Islet precursor cell (in vitro differentiated cells): Measurements from ENCODE around the gene FOXO3.
"Not testable (repeated sequence)": the region's sequence is repeated elsewhere in the genome, so short reads cannot be mapped to it uniquely, and the experiment has no call there.

Experiments used
- DNase-seq: peaks from one replicate; pipeline ENCODE4 v3.0.0-alpha.2; 2018

The FOXO3 gene

DNA sequence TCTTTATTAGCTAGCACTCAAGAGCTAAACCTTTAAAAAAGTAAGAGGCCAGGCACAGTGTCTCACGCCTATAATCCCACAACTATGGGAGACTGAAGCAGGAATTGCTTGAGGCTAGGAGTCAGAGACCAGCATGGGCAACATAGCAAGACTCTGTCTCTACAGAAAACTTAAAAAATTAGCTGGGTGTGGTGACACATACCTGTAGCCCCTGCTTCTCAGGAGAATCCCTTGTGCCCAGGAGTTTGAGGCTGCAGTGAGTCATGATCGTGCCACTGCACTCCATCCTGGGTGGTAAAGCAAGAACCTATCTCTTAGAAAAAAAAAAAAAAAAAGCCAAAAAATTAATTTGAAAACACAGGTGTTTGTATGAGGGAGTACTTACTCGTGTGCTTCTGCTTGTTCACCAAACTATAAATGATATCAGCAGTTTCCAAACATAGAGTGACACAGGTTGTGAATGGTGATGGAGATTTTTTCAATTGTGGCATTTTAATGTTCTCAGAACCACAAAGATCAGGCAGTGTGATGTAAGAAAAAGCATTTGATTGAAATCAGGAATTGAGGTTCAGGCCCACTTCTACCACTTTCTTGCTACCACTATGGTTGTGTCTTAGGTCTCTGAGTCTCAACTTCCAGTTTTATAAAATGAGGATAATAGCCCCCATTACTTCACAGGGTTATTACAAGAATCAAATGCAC is 104.9 kb downstream of the FOXO3 start:
- no peak for DNase-seq

- DNase-seq: no peak
Observed at GRCh38 chr6:108666656-108667260, 106.0 kb downstream of the FOXO3 start.

- peak; percentile 64 for DNase-seq
Observed at GRCh38 chr6:108667993-108668392, 107.3 kb downstream of the FOXO3 start.

DNA sequence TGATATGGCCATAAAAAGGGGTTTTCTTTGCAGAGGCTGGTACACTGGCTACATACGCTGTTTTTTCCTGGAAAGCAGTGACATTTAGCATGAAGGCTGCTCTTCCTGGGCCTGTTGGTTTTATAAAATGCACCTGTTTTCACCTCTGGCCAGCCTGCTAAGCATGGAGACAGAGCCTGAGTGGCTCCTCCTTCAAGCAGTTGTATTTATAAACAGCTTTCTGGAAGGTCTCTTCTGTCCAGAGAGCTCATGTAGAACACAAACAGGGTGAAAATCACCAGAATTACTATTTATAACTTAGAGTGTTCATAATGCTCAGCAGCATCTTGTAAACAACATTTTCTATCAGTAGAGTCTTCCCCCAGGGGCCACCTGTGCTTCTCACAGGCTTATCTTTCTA is 109.0 kb downstream of the FOXO3 start:
- no peak for DNase-seq

- no peak for DNase-seq
Observed at GRCh38 chr6:108671175-108671574, 110.5 kb downstream of the FOXO3 start.

GRCh38 chr6:108671790-108672189 is 111.1 kb downstream of the FOXO3 start:
- DNase-seq: no peak

- no peak for DNase-seq
Observed at GRCh38 chr6:108672641-108673040, 111.9 kb downstream of the FOXO3 start.

GRCh38 chr6:108673153-108673552 is 112.4 kb downstream of the FOXO3 start:
- no peak for DNase-seq

DNA sequence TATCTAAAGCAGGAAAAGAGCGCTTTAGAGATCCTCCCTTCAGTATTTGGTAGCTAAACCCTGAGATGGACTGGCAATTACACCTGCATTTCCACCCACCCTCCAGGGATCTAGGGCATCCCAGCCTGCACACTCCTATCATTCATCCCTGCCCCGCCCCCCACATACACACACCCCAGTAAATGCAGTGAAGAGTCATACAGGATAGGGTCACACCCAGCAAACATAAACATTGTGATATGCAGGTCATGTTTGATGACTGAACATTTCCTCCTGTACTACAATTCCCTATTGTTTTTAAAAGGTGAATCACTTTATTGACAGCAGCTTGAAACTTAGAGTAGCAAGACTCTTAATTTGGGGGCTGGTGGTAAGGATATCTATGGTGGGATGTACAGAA is 112.9 kb downstream of the FOXO3 start:
- DNase-seq: no peak

GRCh38 chr6:108675226-108676200 is 114.8 kb downstream of the FOXO3 start:
- DNase-seq: no peak

DNA sequence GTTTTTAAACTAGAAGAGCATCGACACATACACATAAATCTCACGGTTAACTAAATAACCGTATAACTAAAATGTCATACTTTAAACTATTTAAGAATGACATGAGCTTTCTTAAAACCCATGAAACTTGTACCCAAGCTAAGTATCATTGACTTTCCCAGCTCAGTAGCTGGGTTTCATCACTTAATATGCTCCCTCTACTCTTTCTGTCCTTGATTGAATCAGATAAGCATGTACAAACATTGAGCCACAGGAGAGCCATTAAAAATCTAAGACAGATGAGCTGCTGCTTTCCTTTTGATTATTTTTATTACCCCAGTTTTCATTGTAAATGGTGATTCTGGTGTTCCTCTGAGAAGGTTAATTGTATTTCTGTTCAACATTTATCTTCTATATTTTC is 115.8 kb downstream of the FOXO3 start:
- DNase-seq: no peak

- no peak for DNase-seq
Observed at GRCh38 chr6:108677357-108677756, 116.6 kb downstream of the FOXO3 start.

DNA sequence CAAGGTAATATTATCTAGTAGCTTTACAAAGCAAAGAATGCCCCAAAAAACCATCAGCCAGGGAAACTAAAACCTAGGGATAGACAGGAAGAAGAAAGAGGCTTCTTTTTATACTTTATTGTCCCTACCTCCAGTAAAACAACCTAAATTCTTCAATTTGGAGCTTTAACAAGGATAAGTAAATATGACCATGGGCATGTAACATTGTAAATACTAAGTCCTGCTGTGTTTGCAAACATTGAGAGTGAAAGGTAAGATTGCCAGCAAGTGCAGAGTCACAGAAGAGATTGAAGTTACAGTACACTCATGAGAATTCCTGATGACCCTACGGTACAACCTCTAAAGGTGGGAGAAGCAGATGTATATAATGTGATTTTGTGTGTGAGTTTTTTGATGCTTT is 117.2 kb downstream of the FOXO3 start:
- DNase-seq: no peak

DNA sequence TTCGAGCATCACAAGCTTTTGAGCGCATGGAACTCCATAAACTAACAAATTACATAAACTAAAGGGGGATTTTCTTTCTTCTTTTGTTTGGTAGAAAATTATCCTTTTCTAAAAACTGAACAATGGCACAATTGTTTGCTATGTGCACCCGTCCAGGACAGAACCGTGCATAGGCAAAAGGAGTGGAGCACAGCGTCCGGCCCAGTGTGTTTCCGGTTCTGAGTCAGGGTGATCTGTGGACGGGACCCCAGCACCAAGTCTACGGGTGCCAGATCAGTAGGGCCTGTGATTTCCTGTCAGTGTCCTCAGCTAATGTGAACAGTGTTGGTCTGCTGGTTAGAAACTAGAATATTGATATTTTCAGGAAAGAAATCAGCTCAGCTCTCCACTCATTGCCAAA is 119.6 kb downstream of the FOXO3 start:
- DNase-seq: not testable (repeated sequence)

DNA sequence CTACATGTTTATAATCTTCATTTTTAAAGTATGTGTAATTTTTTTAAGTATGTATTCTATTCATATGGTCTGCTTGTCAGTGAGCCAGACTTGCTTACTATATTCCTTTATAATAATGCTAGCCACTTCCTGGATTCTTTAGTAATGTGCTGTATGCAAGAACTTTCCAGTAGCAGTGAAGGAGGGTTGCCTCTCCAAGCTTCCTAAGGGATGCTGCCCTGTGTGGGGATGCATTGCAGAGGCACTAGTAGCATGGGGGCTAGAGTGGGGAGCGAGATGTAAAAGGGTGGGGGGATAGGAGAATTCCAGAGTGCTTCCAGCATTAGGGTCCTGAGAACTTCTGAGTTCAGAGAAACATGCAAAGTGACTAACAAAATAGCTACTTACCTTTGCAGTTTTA is 121.0 kb downstream of the FOXO3 start:
- not testable (repeated sequence) for DNase-seq

DNA sequence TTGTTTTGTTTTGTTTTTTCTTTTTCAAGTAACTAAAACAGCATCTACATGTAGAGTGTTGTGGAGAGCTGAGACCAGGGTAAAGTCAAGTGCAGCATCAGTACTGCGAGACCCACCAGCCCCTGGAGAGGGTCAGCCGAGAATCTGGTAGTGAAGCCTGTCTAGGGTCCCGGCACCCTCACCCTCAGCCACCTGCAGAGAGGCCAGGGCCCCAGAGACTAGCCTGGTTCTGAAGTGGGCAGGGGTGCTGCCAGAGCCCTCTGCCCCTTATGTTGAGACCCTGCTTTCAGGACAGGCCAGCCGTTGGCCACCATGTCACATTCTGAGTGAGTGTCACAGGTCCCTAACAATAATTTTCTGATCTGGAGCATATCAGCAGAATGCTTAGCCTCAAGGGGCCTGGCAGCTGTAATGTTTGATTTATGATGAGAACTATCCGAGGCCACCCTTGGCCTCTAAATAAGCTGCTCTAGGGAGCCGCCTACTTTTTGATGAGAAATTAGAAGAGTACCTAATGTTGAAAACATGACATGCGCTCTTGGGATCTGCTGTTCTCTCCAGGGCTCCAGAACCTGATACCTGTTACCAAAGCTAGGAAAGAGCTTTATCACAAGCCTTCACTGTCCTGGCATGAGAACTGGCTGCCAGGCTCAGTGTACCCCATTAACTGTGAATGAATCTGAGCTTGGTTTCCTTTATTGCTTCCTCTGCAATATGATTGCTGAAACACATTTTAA is 121.8 kb downstream of the FOXO3 start:
- peak; percentile 11 for DNase-seq

GRCh38 chr6:108683976-108684375 is 123.3 kb downstream of the FOXO3 start:
- DNase-seq: not testable (repeated sequence)

DNA sequence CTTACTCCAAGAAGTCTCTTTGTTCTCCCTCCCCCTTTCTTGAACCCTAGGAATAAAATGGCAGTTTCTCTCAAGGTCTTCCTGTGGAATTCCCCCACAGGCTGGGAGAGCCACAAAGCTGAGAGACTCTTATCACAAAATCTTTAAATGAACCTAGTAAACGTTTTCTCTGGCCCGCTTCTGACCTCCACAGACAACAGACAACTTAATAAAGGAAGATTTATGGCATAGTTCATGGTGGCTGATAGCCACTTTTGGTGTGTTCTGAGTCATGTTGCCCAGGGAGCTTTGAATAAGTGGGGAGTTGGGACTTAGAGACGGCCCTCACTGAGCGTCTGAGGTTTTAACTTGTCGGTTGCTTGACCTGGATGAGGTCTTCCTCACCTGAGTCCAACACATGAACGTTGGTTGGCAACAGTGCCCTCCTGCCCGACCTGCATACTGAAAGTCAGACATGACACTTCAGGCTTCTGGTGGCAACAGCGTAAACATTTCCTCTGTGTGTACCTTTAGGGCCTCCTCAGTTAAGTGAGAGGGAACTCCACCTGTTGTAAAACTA is 124.1 kb downstream of the FOXO3 start:
- peak; percentile 92 for DNase-seq

DNA sequence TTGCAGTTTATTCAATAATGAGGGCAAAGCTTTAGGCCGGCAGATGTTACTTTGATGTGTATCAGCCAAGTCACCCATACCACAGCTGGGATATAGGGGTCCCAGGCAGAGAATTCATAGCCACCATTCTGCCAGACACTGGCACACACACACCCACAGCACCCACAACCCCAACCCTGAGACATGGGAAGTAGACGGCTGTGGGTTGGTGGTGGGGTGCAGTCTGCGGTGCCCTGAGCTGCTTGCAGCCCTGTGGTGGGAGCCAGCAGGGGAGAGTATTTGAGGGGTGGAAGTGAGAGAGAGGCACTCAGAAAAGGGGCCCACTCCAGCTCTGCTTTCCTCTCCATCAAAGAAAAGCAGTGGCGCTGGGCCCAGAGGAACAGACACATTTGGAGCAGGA is 125.3 kb downstream of the FOXO3 start:
- no peak for DNase-seq

- peak; percentile 42 for DNase-seq
Observed at GRCh38 chr6:108686896-108687295, 126.2 kb downstream of the FOXO3 start.

DNA sequence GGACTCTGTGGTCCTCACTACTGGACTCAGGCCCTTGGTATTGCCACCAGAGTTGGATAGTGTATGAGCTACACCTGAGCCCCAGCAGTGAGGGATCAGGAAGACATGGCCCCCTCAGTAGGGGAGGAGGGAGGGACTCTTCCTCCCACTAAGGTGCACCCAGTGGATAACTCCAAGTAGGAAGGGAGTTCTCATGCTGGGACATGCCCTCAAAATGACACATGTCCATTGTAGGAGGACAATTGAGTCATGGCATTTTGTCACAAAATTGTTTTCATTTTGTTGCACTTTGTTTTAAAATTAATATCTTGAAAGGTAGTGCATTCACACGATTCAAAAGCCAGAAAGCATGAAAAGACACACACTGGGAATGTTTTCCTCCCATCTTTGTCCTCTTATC is 127.2 kb downstream of the FOXO3 start:
- DNase-seq: peak; percentile 24
